ENCODE results near the gene UBAP1.
A peak's percentile ranks its signal among the peaks of the same experiment; 100 is the strongest.

UBAP1 gene

GRCh38 chr9:34170237-34170991, 8.4 kb upstream of the UBAP1 start:
- Histone ChIP-seq H4K12ac (ENCODE audit: low read depth, low read length) (no peak overlapping the region), H3K14ac (ENCODE audit: low read length) (no peak overlapping the region), H3K79me2 (ENCODE audit: control insufficient read depth, insufficient read depth, low read length, poor library complexity) (no peaks in the 10 kb centered on the region), H2AFZ (ENCODE audit: insufficient read depth, low read length, poor library complexity) (no peak overlapping the region), H3K9me3 (ENCODE audit: insufficient read depth, low read depth, low read length) (no peaks in the 10 kb centered on the region), H3K27ac (ENCODE audit: low read depth, low read length) (no peak overlapping the region), H3K9ac (ENCODE audit: low read length) (no peak overlapping the region), H3K36me3 (ENCODE audit: control insufficient read depth in 1 of 2, insufficient read depth in 2 of 2, low read length in 2 of 2) (no peaks in the 10 kb centered on the region), H2BK5ac (ENCODE audit: low read depth, low read length, poor library complexity) (no peak overlapping the region), H3K23ac (ENCODE audit: low read length) (peak overlapping the region; percentile 4), H4K91ac (ENCODE audit: low read depth, low read length) (no peak overlapping the region), H3K4ac (ENCODE audit: low read depth, low read length) (no peak overlapping the region), H3K4me2 (ENCODE audit: low read length) (no peak overlapping the region), H2BK120ac (ENCODE audit: insufficient read depth, low read length, poor library complexity) (no peak overlapping the region), H4K8ac (ENCODE audit: low read depth, low read length) (no peak overlapping the region), H3K4me3 (ENCODE audit: low read depth, low read length) (no peak overlapping the region), H2BK12ac (ENCODE audit: low read length) (no peak overlapping the region), H3K27me3 (ENCODE audit: insufficient read depth, low read length) (no peaks in the 10 kb centered on the region), H3K18ac (ENCODE audit: low read length) (no peak overlapping the region), H3K79me1 (ENCODE audit: low read length) (no peaks in the 10 kb centered on the region), H3K4me1 (ENCODE audit: control insufficient read depth in 1 of 2, insufficient read depth in 2 of 2, low read length in 2 of 2) (no peaks in the 10 kb centered on the region), H2AK5ac (ENCODE audit: low read length) (no peak overlapping the region)
- no CpG with 5 or more reads among the region's 1 CpG for WGBS (ENCODE audit: extremely low coverage, insufficient coverage, insufficient read length)
- DNase-seq, result no peak

- Histone ChIP-seq H2AFZ (ENCODE audit: insufficient read depth, low read length, poor library complexity) (no peak overlapping the region), H3K27ac (ENCODE audit: low read depth, low read length) (no peak overlapping the region), H3K18ac (ENCODE audit: low read length) (no peak overlapping the region), H3K4me2 (ENCODE audit: low read length) (no peak overlapping the region), H3K4me3 (ENCODE audit: low read depth, low read length) (no peak overlapping the region), H3K27me3 (ENCODE audit: insufficient read depth, low read length) (no peaks in the 10 kb centered on the region), H2BK120ac (ENCODE audit: insufficient read depth, low read length, poor library complexity) (no peak overlapping the region), H3K23ac (ENCODE audit: low read length) (no peak overlapping the region), H4K8ac (ENCODE audit: low read depth, low read length) (no peak overlapping the region), H3K9me3 (ENCODE audit: insufficient read depth, low read depth, low read length) (no peaks in the 10 kb centered on the region), H3K9ac (ENCODE audit: low read length) (no peak overlapping the region), H2AK5ac (ENCODE audit: low read length) (no peak overlapping the region), H4K12ac (ENCODE audit: low read depth, low read length) (no peak overlapping the region), H2BK5ac (ENCODE audit: low read depth, low read length, poor library complexity) (no peak overlapping the region), H3K79me2 (ENCODE audit: control insufficient read depth, insufficient read depth, low read length, poor library complexity) (no peaks in the 10 kb centered on the region), H3K36me3 (ENCODE audit: control insufficient read depth in 1 of 2, insufficient read depth in 2 of 2, low read length in 2 of 2) (no peaks in the 10 kb centered on the region), H3K4me1 (ENCODE audit: control insufficient read depth in 1 of 2, insufficient read depth in 2 of 2, low read length in 2 of 2) (no peaks in the 10 kb centered on the region), H4K91ac (ENCODE audit: low read depth, low read length) (no peak overlapping the region), H3K79me1 (ENCODE audit: low read length) (no peaks in the 10 kb centered on the region), H3K4ac (ENCODE audit: low read depth, low read length) (no peak overlapping the region), H3K14ac (ENCODE audit: low read length) (no peak overlapping the region), H2BK12ac (ENCODE audit: low read length) (no peak overlapping the region)
- WGBS (ENCODE audit: extremely low coverage, insufficient coverage, insufficient read length), result no CpG with 5 or more reads among the region's 15 CpGs
- DNase-seq, result peak in 1 of 2 donors; percentile 12
Observed at GRCh38 chr9:34171753-34172535, 6.9 kb upstream of the UBAP1 start.

DNA sequence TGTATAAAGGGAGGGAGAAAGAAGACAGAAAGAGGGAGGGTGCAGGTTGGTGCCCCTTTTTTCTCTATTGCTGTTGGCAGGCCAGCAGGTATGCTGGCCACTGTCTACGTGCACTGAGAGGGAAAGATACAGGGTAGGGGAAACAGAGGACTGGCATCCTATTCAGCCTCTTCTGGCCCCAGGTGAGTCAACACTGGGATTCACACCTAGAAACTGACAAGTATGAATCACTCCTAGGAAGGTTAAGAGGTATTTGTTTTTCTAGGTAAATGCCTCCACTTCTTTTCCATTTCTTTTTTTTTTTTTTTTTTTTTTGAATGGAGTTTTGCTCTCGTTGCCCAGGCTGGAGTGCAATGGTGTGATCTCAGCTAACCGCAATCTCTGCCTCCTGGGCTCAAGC, 2.8 kb upstream of the UBAP1 start:
- no peak overlapping the region for H2BK5ac ChIP-seq (ENCODE audit: low read depth, low read length, poor library complexity)
- no CpG with 5 or more reads among the region's 3 CpGs for WGBS (ENCODE audit: extremely low coverage, insufficient coverage, insufficient read length)
- no peak overlapping the region for H2AK5ac ChIP-seq (ENCODE audit: low read length)
- DNase-seq, result peak; percentile 42 to 70
- peaks cover 12% of the 10 kb centered on the region for H3K79me2 ChIP-seq (ENCODE audit: control insufficient read depth, insufficient read depth, low read length, poor library complexity)
- H2BK120ac ChIP-seq (ENCODE audit: insufficient read depth, low read length, poor library complexity), result no peak overlapping the region
- H3K9ac ChIP-seq (ENCODE audit: low read length), result peak overlapping the region; percentile 52
- no peak overlapping the region for H3K4me2 ChIP-seq (ENCODE audit: low read length)
- H3K36me3 ChIP-seq (ENCODE audit: control insufficient read depth in 1 of 2, insufficient read depth in 2 of 2, low read length in 2 of 2), result no peaks in the 10 kb centered on the region
- no peak overlapping the region for H2AFZ ChIP-seq (ENCODE audit: insufficient read depth, low read length, poor library complexity)
- no peak overlapping the region for H3K4ac ChIP-seq (ENCODE audit: low read depth, low read length)
- no peak overlapping the region for H4K8ac ChIP-seq (ENCODE audit: low read depth, low read length)
- no peaks in the 10 kb centered on the region for H3K9me3 ChIP-seq (ENCODE audit: insufficient read depth, low read depth, low read length)
- H3K18ac ChIP-seq (ENCODE audit: low read length), result no peak overlapping the region
- no peaks in the 10 kb centered on the region for H3K27me3 ChIP-seq (ENCODE audit: insufficient read depth, low read length)
- no peaks in the 10 kb centered on the region for H3K4me1 ChIP-seq (ENCODE audit: control insufficient read depth in 1 of 2, insufficient read depth in 2 of 2, low read length in 2 of 2)
- peaks cover 12% of the 10 kb centered on the region for H3K79me1 ChIP-seq (ENCODE audit: low read length)
- H3K4me3 ChIP-seq (ENCODE audit: low read depth, low read length), result no peak overlapping the region
- no peak overlapping the region for H3K23ac ChIP-seq (ENCODE audit: low read length)
- H3K14ac ChIP-seq (ENCODE audit: low read length), result no peak overlapping the region
- H4K12ac ChIP-seq (ENCODE audit: low read depth, low read length), result no peak overlapping the region
- no peak overlapping the region for H4K91ac ChIP-seq (ENCODE audit: low read depth, low read length)
- H2BK12ac ChIP-seq (ENCODE audit: low read length), result no peak overlapping the region
- H3K27ac ChIP-seq (ENCODE audit: low read depth, low read length), result no peak overlapping the region

GRCh38 chr9:34177593-34178435, 1.0 kb upstream of the UBAP1 start:
- H2BK120ac ChIP-seq (ENCODE audit: insufficient read depth, low read length, poor library complexity), result no peak overlapping the region
- H2BK12ac ChIP-seq (ENCODE audit: low read length), result no peak overlapping the region
- no peak overlapping the region for H2BK5ac ChIP-seq (ENCODE audit: low read depth, low read length, poor library complexity)
- H3K4ac ChIP-seq (ENCODE audit: low read depth, low read length), result no peak overlapping the region
- H3K4me1 ChIP-seq (ENCODE audit: control insufficient read depth in 1 of 2, insufficient read depth in 2 of 2, low read length in 2 of 2), result no peaks in the 10 kb centered on the region
- peak overlapping the region; percentile 61 for H3K27ac ChIP-seq (ENCODE audit: low read depth, low read length)
- peak overlapping the region; percentile 94 for H3K4me2 ChIP-seq (ENCODE audit: low read length)
- WGBS (ENCODE audit: extremely low coverage, insufficient coverage, insufficient read length), result no CpG with 5 or more reads among the region's 17 CpGs
- H3K18ac ChIP-seq (ENCODE audit: low read length), result no peak overlapping the region
- H3K36me3 ChIP-seq (ENCODE audit: control insufficient read depth in 1 of 2, insufficient read depth in 2 of 2, low read length in 2 of 2), result no peaks in the 10 kb centered on the region
- H4K91ac ChIP-seq (ENCODE audit: low read depth, low read length), result no peak overlapping the region
- no peak overlapping the region for H3K9ac ChIP-seq (ENCODE audit: low read length)
- peaks cover 12% of the 10 kb centered on the region for H3K79me1 ChIP-seq (ENCODE audit: low read length)
- H4K8ac ChIP-seq (ENCODE audit: low read depth, low read length), result no peak overlapping the region
- no peaks in the 10 kb centered on the region for H3K9me3 ChIP-seq (ENCODE audit: insufficient read depth, low read depth, low read length)
- H3K23ac ChIP-seq (ENCODE audit: low read length), result no peak overlapping the region
- no peak overlapping the region for H3K4me3 ChIP-seq (ENCODE audit: low read depth, low read length)
- no peak for DNase-seq
- no peak overlapping the region for H2AK5ac ChIP-seq (ENCODE audit: low read length)
- H3K79me2 ChIP-seq (ENCODE audit: control insufficient read depth, insufficient read depth, low read length, poor library complexity), result peaks cover 12% of the 10 kb centered on the region
- H4K12ac ChIP-seq (ENCODE audit: low read depth, low read length), result no peak overlapping the region
- H3K27me3 ChIP-seq (ENCODE audit: insufficient read depth, low read length), result no peaks in the 10 kb centered on the region
- no peak overlapping the region for H3K14ac ChIP-seq (ENCODE audit: low read length)
- H2AFZ ChIP-seq (ENCODE audit: insufficient read depth, low read length, poor library complexity), result peak overlapping the region; percentile 32
